Measurements from ENCODE around the gene AFF2. TPM values are rescaled to one million over a fixed set of nuclear protein-coding genes. Genes with fewer than 3 reads are reported as not detected.

Gene AFF2
- polyA plus RNA-seq, 1 donor = 0.66 TPM

- no peak for DNase-seq (ENCODE audit: low read depth)
These were observed 417.0 kb downstream of the AFF2 start for GRCh38 chrX:148917441-148917840.

GRCh38 chrX:148923631-148924030 lies 423.2 kb downstream of the AFF2 start:
- DNase-seq (ENCODE audit: low read depth) = no peak

- no peak for DNase-seq (ENCODE audit: low read depth)
These were observed 426.0 kb downstream of the AFF2 start for GRCh38 chrX:148926371-148926770.

GRCh38 chrX:148928811-148929210 lies 428.4 kb downstream of the AFF2 start:
- DNase-seq (ENCODE audit: low read depth) = no peak

- no peak for DNase-seq (ENCODE audit: low read depth)
These were observed 429.3 kb downstream of the AFF2 start for GRCh38 chrX:148929686-148930085.

- no peak for DNase-seq (ENCODE audit: low read depth)
These were observed 429.9 kb downstream of the AFF2 start for GRCh38 chrX:148930206-148930729.

- DNase-seq (ENCODE audit: low read depth) = no peak
These were observed 433.5 kb downstream of the AFF2 start for GRCh38 chrX:148933881-148934280.

GRCh38 chrX:148938348-148938747 lies 437.9 kb downstream of the AFF2 start:
- no peak for DNase-seq (ENCODE audit: low read depth)

GRCh38 chrX:148940411-148940996 lies 440.1 kb downstream of the AFF2 start:
- no peak for DNase-seq (ENCODE audit: low read depth)

- no peak for DNase-seq (ENCODE audit: low read depth)
These were observed 442.3 kb downstream of the AFF2 start for GRCh38 chrX:148942754-148943153.

- no peak for DNase-seq (ENCODE audit: low read depth)
These were observed 447.1 kb downstream of the AFF2 start for GRCh38 chrX:148947399-148947975.

- DNase-seq (ENCODE audit: low read depth) = no peak
These were observed 455.9 kb downstream of the AFF2 start for GRCh38 chrX:148956352-148956751.

- no peak for DNase-seq (ENCODE audit: low read depth)
These were observed 458.5 kb downstream of the AFF2 start for GRCh38 chrX:148958901-148959300.

GRCh38 chrX:148960060-148960459 lies 459.6 kb downstream of the AFF2 start:
- no peak for DNase-seq (ENCODE audit: low read depth)

GRCh38 chrX:148961985-148962384 lies 461.6 kb downstream of the AFF2 start:
- DNase-seq (ENCODE audit: low read depth) = no peak

- no peak for DNase-seq (ENCODE audit: low read depth)
These were observed 476.4 kb downstream of the AFF2 start for GRCh38 chrX:148976571-148977400.

- DNase-seq (ENCODE audit: low read depth) = no peak
These were observed 479.4 kb downstream of the AFF2 start for GRCh38 chrX:148979786-148980185.

GRCh38 chrX:148984238-148984637 lies 483.8 kb downstream of the AFF2 start:
- DNase-seq (ENCODE audit: low read depth) = no peak

- DNase-seq (ENCODE audit: low read depth) = no peak
These were observed 491.1 kb downstream of the AFF2 start for GRCh38 chrX:148991502-148991901.

- no peak for DNase-seq (ENCODE audit: low read depth)
These were observed 495.2 kb downstream of the AFF2 start for GRCh38 chrX:148995661-148996060.

- no peak for DNase-seq (ENCODE audit: low read depth)
These were observed 501.9 kb downstream of the AFF2 start for GRCh38 chrX:149002320-149002719.

- DNase-seq (ENCODE audit: low read depth) = no peak
These were observed 503.6 kb downstream of the AFF2 start for GRCh38 chrX:149003863-149004660.

All from forelimb muscle (tissue), 1 donor.